Forelimb muscle (tissue), 1 donor: ENCODE data around the gene SOX4. TPM values are rescaled to one million over a fixed set of nuclear protein-coding genes. Genes with fewer than 3 reads are reported as not detected.

Source experiments
- DNase-seq: peaks from one replicate; pipeline ENCODE4 v3.0.0-alpha.2; 2013; ENCODE audit warnings: low read depth
- polyA plus RNA-seq: library from polyadenylated mRNA; unstranded; fragments of 120-200 nt; gene quantifications from one replicate; pipeline ENCODE4 v1.2.1, GENCODE V29; 2013; ENCODE audit not compliant: insufficient read length

The SOX4 gene
- polyA plus RNA-seq, 1 donor: 34.2 TPM

GRCh38 chr6:21613809-21614208, 20.3 kb downstream of the SOX4 start:
- no peak for DNase-seq

- no peak for DNase-seq
Measured at GRCh38 chr6:21614226-21614625, 20.7 kb downstream of the SOX4 start.

- no peak for DNase-seq
Measured at GRCh38 chr6:21615504-21615903, 22.0 kb downstream of the SOX4 start.

- no peak for DNase-seq
Measured at GRCh38 chr6:21616005-21616404, 22.5 kb downstream of the SOX4 start.

GRCh38 chr6:21625642-21626041, 32.1 kb downstream of the SOX4 start:
- DNase-seq: no peak

GRCh38 chr6:21626756-21627155, 33.2 kb downstream of the SOX4 start:
- DNase-seq: no peak

- no peak for DNase-seq
Measured at GRCh38 chr6:21628160-21628559, 34.6 kb downstream of the SOX4 start.

- DNase-seq: no peak
Measured at GRCh38 chr6:21633511-21634109, 40.1 kb downstream of the SOX4 start.

- no peak for DNase-seq
Measured at GRCh38 chr6:21634582-21634981, 41.0 kb downstream of the SOX4 start.

- no peak for DNase-seq
Measured at GRCh38 chr6:21636876-21637275, 43.3 kb downstream of the SOX4 start.

GRCh38 chr6:21639316-21639715, 45.8 kb downstream of the SOX4 start:
- no peak for DNase-seq
